Psoas muscle (tissue), 8 donors: ENCODE results near the gene PALM2AKAP2. TPM values are rescaled to one million over a fixed set of nuclear protein-coding genes. Genes with fewer than 3 reads are reported as not detected.

Experiments used
- ATAC-seq, 4 donors: fragments of 200-7000 bp; cut with Tn5 transposase; one replicate each; pipeline ENCODE4 v1.9.1; 2020; ENCODE audit warnings: moderate library complexity in 3 of 4, mild to moderate bottlenecking in 2 of 4
- DNase-seq, 2 donors: peaks; one replicate each; pipeline ENCODE4 v3.0.0-alpha.2; 2020
- H3K27ac ChIP-seq: fragments of 200-600 bp; one replicate; pipeline ENCODE4 v1.8.0; 2022
- H3K27me3 ChIP-seq, 3 donors: fragments of 200-600 bp in 1 of 3; one replicate each; pipeline versions ENCODE4 v1.6.1 to v1.8.0; 2013 to 2022; ENCODE audit warnings: low read length in 2 of 3, mild to moderate bottlenecking in 2 of 3, moderate library complexity in 1 of 3; ENCODE audit not compliant: insufficient read depth in 3 of 3
- H3K36me3 ChIP-seq, 2 donors: fragments of 200-600 bp in 1 of 2; one replicate each; pipeline versions ENCODE4 v1.6.1 to v1.8.0; 2013 to 2022; ENCODE audit warnings: low read depth in 1 of 2, mild to moderate bottlenecking in 1 of 2, moderate library complexity in 1 of 2; ENCODE audit not compliant: insufficient read depth in 1 of 2
- H3K4me1 ChIP-seq: fragments of 200-600 bp; one replicate; pipeline ENCODE4 v1.8.0; 2022
- H3K4me3 ChIP-seq: fragments of 200-600 bp; one replicate; pipeline ENCODE4 v1.8.0; 2022; ENCODE audit warnings: mild to moderate bottlenecking
- H3K9me3 ChIP-seq: fragments of 200-600 bp; one replicate; pipeline ENCODE4 v1.8.0; 2022
- CTCF ChIP-seq: fragments of 200-600 bp; IDR thresholded peaks from one replicate; pipeline ENCODE4 v1.8.0; 2022; ENCODE audit warnings: antibody characterized with exemption
- WGBS, 3 donors: extraction: QIAGEN DNeasy Blood & Tissue Kit; methylation state at CpG; one replicate each; pipeline versions ENCODE4 v1.1.6 to v1.1.7; 2013; 5-methylcytosine and 5-hydroxymethylcytosine counted together
- intact Hi-C, 2 donors: fragments of 100-400 bp; cut with DNase I; formaldehyde crosslinking; loops; one replicate each; pipeline versions ENCODE4 v1.11.0 to v1.14.2; 2022
- polyA plus RNA-seq, 3 donors: library from polyadenylated mRNA; stranded (reverse); fragments of 200-250 nt; gene quantifications; one replicate each; pipeline ENCODE4 v1.2.3, GENCODE V29; 2013
- total RNA-seq, 4 donors: library from RNA; stranded (reverse); fragmentation: NEBNext Ultra II Directional in 2 of 4; extraction: Animal tissue kit (Norgen Biotek cat#: 25700) in 2 of 4; gene quantifications; one replicate each; pipeline versions ENCODE4 v1.2.1 to v1.2.4, GENCODE V29; 2021 to 2023
- donor health status: healthy with polysubstance abuse.
- donor health status: DM: no; HTN: no; CAD: no; lungs with moderate emphysema.
- donor health status: Bipolar disorder and iron deficiency.
- donor health status: healthy.
- donor health status: DM: yes; HTN: yes; CAD: no.
- donor health status: DM: no; HTN: no; CAD: no.
- donor health status: DM: no; HTN: no; CAD: no.
- donor health status: DM: yes; HTN: yes; CAD: no.

The PALM2AKAP2 gene
- total and polyA plus RNA-seq, 7 donors, result 0.16 to 16.6 (median 1.6) TPM

DNA sequence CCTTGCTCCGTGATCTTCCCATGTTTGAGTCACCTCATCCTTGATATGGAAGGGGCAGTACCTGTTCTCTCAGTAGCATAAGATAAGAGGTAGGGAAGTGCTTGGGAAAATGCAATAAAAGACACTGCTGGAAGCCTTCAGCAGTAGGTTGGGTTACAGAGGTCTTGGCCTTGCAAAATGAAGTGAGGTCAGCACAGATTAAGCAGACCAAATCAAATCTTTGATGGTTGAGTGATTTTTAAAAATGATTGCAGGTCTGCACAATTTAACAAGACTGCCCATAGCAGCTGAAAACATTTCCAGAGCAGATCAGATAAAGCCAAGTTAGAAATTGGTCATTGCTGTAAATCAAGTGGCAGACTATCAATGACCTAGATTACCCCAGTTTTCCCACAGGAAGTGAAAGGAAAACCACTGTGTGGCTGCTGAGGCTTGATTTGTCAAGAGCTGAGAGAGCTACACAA, 32.9 kb downstream of the PALM2AKAP2 start:
- peaks cover 0 to 3% (median 1%) of the 10 kb centered on the region in 3 donors for H3K27me3 ChIP-seq
- H3K4me3 ChIP-seq, result no peak overlapping the region
- ATAC-seq, result no peak
- DNase-seq, result no peak
- no peak overlapping the region for H3K27ac ChIP-seq
- WGBS, 3 donors, result 68 to 91% (median 68%) methylated on average over 1 of the region's 1 CpG
- H3K4me1 ChIP-seq, result no peaks in the 10 kb centered on the region
- H3K9me3 ChIP-seq, result no peaks in the 10 kb centered on the region
- intact Hi-C loops, result loop anchor here in 1 of 2 donors (5.0 kb wide), 1 partner anchor 241 kb away; no protein-coding TSS in a partner anchor
- TF ChIP-seq CTCF, result no peak
- no peaks in the 10 kb centered on the region for H3K36me3 ChIP-seq

DNA sequence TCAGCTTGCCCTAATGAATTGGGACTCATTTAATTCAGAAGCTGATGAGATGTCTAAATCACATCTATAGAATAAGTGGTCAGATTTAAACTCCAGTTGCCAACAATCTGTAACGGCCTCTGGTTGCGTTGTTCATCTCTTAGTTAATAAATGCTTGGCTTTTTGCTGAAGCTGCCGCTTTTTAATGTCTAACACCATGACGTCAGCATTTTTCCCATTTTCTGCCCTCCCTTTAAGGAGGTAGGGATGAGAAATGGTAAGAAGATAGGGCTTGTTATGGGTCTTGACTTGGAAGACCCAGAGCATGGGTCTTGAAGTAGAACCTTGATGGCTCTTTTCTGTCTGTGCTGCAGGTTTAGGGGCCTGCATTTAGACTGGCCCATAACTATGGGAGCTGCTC, 33.3 kb downstream of the PALM2AKAP2 start:
- Histone ChIP-seq H3K27me3 (peaks cover 0 to 3% (median 1%) of the 10 kb centered on the region in 3 donors), H3K4me3 (no peak overlapping the region), H3K27ac (no peak overlapping the region), H3K4me1 (peaks cover 2% of the 10 kb centered on the region), H3K36me3 (no peaks in the 10 kb centered on the region), H3K9me3 (no peaks in the 10 kb centered on the region)
- intact Hi-C loops, result loop anchor here in 1 of 2 donors (5.0 kb wide), 1 partner anchor 241 kb away; no protein-coding TSS in a partner anchor
- DNase-seq (no peak), ATAC-seq (no peak)
- TF ChIP-seq CTCF, result no peak
- WGBS, 3 donors, result 39 to 68% (median 64%) methylated on average over 4 of the region's 4 CpGs

DNA sequence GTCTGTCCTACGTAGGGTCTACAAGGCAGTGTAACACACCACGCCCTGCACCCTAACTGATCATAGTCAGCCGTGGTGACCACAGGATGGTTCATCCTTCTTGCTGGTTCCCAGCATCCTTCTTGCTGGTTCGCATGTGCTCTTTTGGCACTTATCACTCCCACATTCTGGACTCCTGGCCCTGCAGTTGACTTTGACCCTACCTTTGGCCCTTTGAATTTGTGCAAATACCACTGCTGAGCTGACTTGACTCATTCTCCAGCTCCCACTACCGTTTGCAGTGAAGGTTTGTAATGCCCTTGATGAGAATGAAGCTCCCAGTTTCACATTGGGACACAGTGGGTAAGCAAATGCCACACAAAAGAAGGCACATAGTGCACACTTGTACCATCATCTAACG, 33.8 kb downstream of the PALM2AKAP2 start:
- no peak for TF ChIP-seq CTCF
- Histone ChIP-seq H3K36me3 (no peaks in the 10 kb centered on the region), H3K4me3 (no peak overlapping the region), H3K4me1 (peaks cover 3% of the 10 kb centered on the region), H3K27ac (no peak overlapping the region), H3K27me3 (peaks cover 0 to 3% (median 1%) of the 10 kb centered on the region in 3 donors), H3K9me3 (no peaks in the 10 kb centered on the region)
- intact Hi-C loops, result loop anchor here in 1 of 2 donors (5.0 kb wide), 1 partner anchor 242 kb away; no protein-coding TSS in a partner anchor
- 83 to 92% (median 91%) methylated on average over 6 of the region's 6 CpGs for WGBS, 3 donors
- no peak for DNase-seq
- no peak for ATAC-seq

- ATAC-seq, result no peak
- intact Hi-C loops, result no loop called here
- H3K36me3 ChIP-seq, result no peaks in the 10 kb centered on the region
- H3K4me1 ChIP-seq, result peaks cover 3% of the 10 kb centered on the region
- peaks cover 0 to 3% (median 1%) of the 10 kb centered on the region in 3 donors for H3K27me3 ChIP-seq
- no peak for DNase-seq
- no peak overlapping the region for H3K27ac ChIP-seq
- no peaks in the 10 kb centered on the region for H3K9me3 ChIP-seq
- no peak overlapping the region for H3K4me3 ChIP-seq
- TF ChIP-seq CTCF, result no peak
Measured at GRCh38 chr9:109815366-109815947, 35.5 kb downstream of the PALM2AKAP2 start.
